GM12878 (cell line): Measurements from ENCODE around the gene PPP3CA. TPM values are rescaled to one million over a fixed set of nuclear protein-coding genes. Genes with fewer than 3 reads are reported as not detected.

Experiments used
- ATAC-seq: fragments of 200-7000 bp; cut with Tn5 transposase; 3 replicates; pipeline ENCODE4 v1.9.1; 2020; ENCODE audit warnings: mild to moderate bottlenecking, moderate library complexity
- BruUV-seq: library from RNA; stranded (reverse); fragments of 400-500 nt; replicated peaks from 2 replicates; lab custom pipeline; 2021; lab: Mats Ljungman, UMichigan
- CTCF ChIA-PET: fragments of 300-600 bp; sonication (Branson Sonifier 250); formaldehyde crosslinking; extraction: SDS; loops from one replicate; lab custom pipeline; 2021; ENCODE audit warnings: inconsistent platforms; lab: Yijun Ruan, JAX
- POLR2A ChIA-PET: fragments of 350-600 bp; formaldehyde crosslinking; extraction: SDS; loops from one replicate; lab custom pipeline; 2021; ENCODE audit warnings: inconsistent platforms; lab: Charles Lee
- RAD21 ChIA-PET: fragments of 300-600 bp; sonication (Branson Sonifier 250); formaldehyde crosslinking; loops from one replicate; lab custom pipeline; 2023; ENCODE audit warnings: antibody characterized with exemption; ENCODE audit not compliant: unreplicated experiment; lab: Charles Lee
- SMC1A ChIA-PET: fragments of 300-600 bp; sonication (Branson Sonifier 250); formaldehyde crosslinking; loops from one replicate; lab custom pipeline; 2023; ENCODE audit not compliant: unreplicated experiment, uncharacterized antibody; lab: Charles Lee
- DNase-seq: peaks from one replicate; pipeline ENCODE4 v3.0.0-alpha.2; 2011; ENCODE audit warnings: low read depth, low spot score
- FAIRE-seq: peaks from 3 replicates; lab custom pipeline; 2011; peaks lifted over from hg19 to GRCh38; lab: Jason Lieb, UNC
- H2AFZ ChIP-seq: 2 replicates; pipeline ENCODE4 v1.6.0; 2011; ENCODE audit warnings: low read depth, low read length, control low read depth; ENCODE audit not compliant: control insufficient read depth
- H3K27ac ChIP-seq: 2 replicates; pipeline ENCODE4 v1.5.1; 2011; ENCODE audit warnings: control low read depth; ENCODE audit not compliant: control insufficient read depth, insufficient read depth
- H3K27me3 ChIP-seq, 2 experiments: replicated peaks in 1 of 2; 2 replicates each; pipeline versions ENCODE4 v1.6.0 to v1.6.1; 2011; ENCODE audit warnings: low read length in 1 of 2; ENCODE audit not compliant: control insufficient read depth in 2 of 2, insufficient read depth in 2 of 2
- H3K36me3 ChIP-seq, 2 experiments: 2 replicates each; pipeline ENCODE4 v1.5.1; 2011; ENCODE audit warnings: low read length in 1 of 2; ENCODE audit not compliant: control insufficient read depth in 2 of 2, insufficient read depth in 2 of 2
- H3K4me1 ChIP-seq: 2 replicates; pipeline ENCODE4 v1.6.1; 2011; ENCODE audit warnings: mild to moderate bottlenecking, low read length, moderate library complexity, mixed read lengths; ENCODE audit not compliant: control insufficient read depth, insufficient read depth
- H3K4me2 ChIP-seq: 2 replicates; pipeline ENCODE4 v1.6.0; 2011; ENCODE audit warnings: control low read depth; ENCODE audit not compliant: control insufficient read depth, insufficient read depth
- H3K4me3 ChIP-seq: fragments of 200-600 bp; sonication (generic); 2 replicates; pipeline ENCODE4 v1.5.1; 2016
- H3K79me2 ChIP-seq: 2 replicates; pipeline ENCODE4 v1.6.0; 2011; ENCODE audit warnings: low read length; ENCODE audit not compliant: control insufficient read depth, insufficient read depth
- H3K9ac ChIP-seq: 2 replicates; pipeline ENCODE4 v1.8.0; 2011; ENCODE audit warnings: low read length, control low read depth, mixed read lengths; ENCODE audit not compliant: control insufficient read depth, insufficient read depth
- H3K9me3 ChIP-seq: replicated peaks from 3 replicates; pipeline ENCODE4 v1.5.1; 2011; ENCODE audit warnings: mild to moderate bottlenecking, low read length; ENCODE audit not compliant: control insufficient read depth, insufficient read depth
- H4K20me1 ChIP-seq: 2 replicates; pipeline ENCODE4 v1.6.0; 2011; ENCODE audit not compliant: control insufficient read depth, insufficient read depth
- CHD2 ChIP-seq: IDR thresholded peaks from 2 replicates; pipeline ENCODE4 v1.6.1; 2011; ENCODE audit warnings: low read depth, low read length, improper control_type of control experiment, borderline replicate concordance
- ELK1 ChIP-seq: IDR thresholded peaks from 2 replicates; pipeline ENCODE4 v1.6.1; 2012; ENCODE audit warnings: low read depth, low read length, improper control_type of control experiment
- FOXK2 ChIP-seq: fragments of 450-650 bp; IDR thresholded peaks from 2 replicates; pipeline ENCODE4 v1.6.1; 2017; ENCODE audit warnings: mild to moderate bottlenecking, moderate library complexity
- HSF1 ChIP-seq: fragments of 150-350 bp; IDR thresholded peaks from 2 replicates; pipeline ENCODE4 v1.6.1; 2014; ENCODE audit warnings: mild to moderate bottlenecking, low read depth, low read length
- MTA2 ChIP-seq: fragments of 450-650 bp; IDR thresholded peaks from 2 replicates; pipeline ENCODE4 v1.6.1; 2016; ENCODE audit warnings: low read depth, mild to moderate bottlenecking, moderate library complexity
- NFXL1 ChIP-seq: fragments of 450-650 bp; IDR thresholded peaks from 2 replicates; pipeline ENCODE4 v1.6.1; 2017; ENCODE audit warnings: antibody characterized with exemption, mild to moderate bottlenecking, borderline replicate concordance
- PAX5 ChIP-seq: IDR thresholded peaks from 2 replicates; pipeline ENCODE4 v1.6.1; 2011; ENCODE audit warnings: low read depth, low read length, borderline replicate concordance
- POU2F2 ChIP-seq: IDR thresholded peaks from 3 replicates; pipeline ENCODE4 v1.6.1; 2011; ENCODE audit warnings: low read depth, mild to moderate bottlenecking, low read length, borderline replicate concordance
- SIX5 ChIP-seq: IDR thresholded peaks from 2 replicates; pipeline ENCODE4 v1.6.1; 2011; ENCODE audit warnings: mild to moderate bottlenecking, low read depth, low read length, moderate library complexity; ENCODE audit not compliant: severe bottlenecking
- SMC3 ChIP-seq: IDR thresholded peaks from 2 replicates; pipeline ENCODE4 v1.6.1; 2011; ENCODE audit warnings: low read length, improper control_type of control experiment, borderline replicate concordance
- SPI1 ChIP-seq: IDR thresholded peaks from 2 replicates; pipeline ENCODE4 v1.6.1; 2011; ENCODE audit warnings: low read depth, mild to moderate bottlenecking, low read length, moderate library complexity, borderline replicate concordance; ENCODE audit not compliant: insufficient read depth
- TAF1 ChIP-seq: IDR thresholded peaks from 2 replicates; pipeline ENCODE4 v1.6.1; 2011; ENCODE audit warnings: mild to moderate bottlenecking, low read depth, low read length, borderline replicate concordance
- TBL1XR1 ChIP-seq: IDR thresholded peaks from 2 replicates; pipeline ENCODE4 v1.6.1; 2012; ENCODE audit warnings: low read depth, low read length, improper control_type of control experiment
- ZNF384 ChIP-seq: IDR thresholded peaks from 2 replicates; pipeline ENCODE4 v1.6.1; 2012; ENCODE audit warnings: low read depth, mild to moderate bottlenecking, low read length, improper control_type of control experiment, borderline replicate concordance
- WGBS: methylation state at CpG from one replicate; pipeline ENCODE4 v1.1.6; 2016; ENCODE audit warnings: low lambda C conversion rate; ENCODE audit not compliant: insufficient replicate concordance, insufficient coverage; ENCODE audit errors: missing lambda C conversion rate; 5-methylcytosine and 5-hydroxymethylcytosine counted together
- in situ Hi-C: fragments of 300-500 bp; cut with MboI; formaldehyde crosslinking; loops from 9 replicates; pipeline ENCODE4 v1.14.3; 2018; ENCODE audit warnings: mixed read lengths
- intact Hi-C: fragments of 100-400 bp; cut with micrococcal nuclease; formaldehyde crosslinking; loops from one replicate; pipeline ENCODE4 v1.14.2; 2022; ENCODE audit not compliant: unreplicated experiment
- polyA plus RNA-seq, 11 experiments: library from polyadenylated mRNA; depleted of rRNA in 4 of 11; unstranded in 6 of 11; stranded (reverse) in 5 of 11; fragments of >200 nt; fragmentation: Nextera tagmentation in 4 of 11; fragmentation: Illumina TruSeq in 1 of 11; extraction: Ambion mirVana in 4 of 11; extraction: Trizol in 1 of 11; gene quantifications; 1 replicate in 1 of 11; 2 replicates in 10 of 11; pipeline versions ENCODE4 v1.2.1 to v1.2.3, GENCODE V29; 2011 to 2016; ENCODE audit warnings: inconsistent platforms in 2 of 11, missing spikeins in 2 of 11, low read depth in 1 of 11
- total RNA-seq, 4 experiments: library from RNA; depleted of rRNA in 3 of 4; stranded (reverse); fragments of >200 nt in 3 of 4; fragmentation: Illumina TruSeq in 1 of 4; extraction: Trizol in 1 of 4; gene quantifications; 2 replicates each; pipeline versions ENCODE4 v1.2.1 to v1.2.3, GENCODE V29; 2013 to 2021
- TF ChIP-seq, protein P1 (sequence below), 3 experiments: IDR thresholded peaks in 2 of 3; conservative IDR thresholded peaks in 1 of 3; 2 replicates each; pipeline ENCODE4 v1.5.1; 2011; ENCODE audit warnings: low read depth in 3 of 3, low read length in 3 of 3, mild to moderate bottlenecking in 3 of 3, control low read depth in 2 of 3, moderate library complexity in 2 of 3, inconsistent platforms in 1 of 3, mixed read lengths in 1 of 3; ENCODE audit not compliant: control insufficient read depth in 2 of 3, insufficient read depth in 1 of 3; ENCODE audit errors: extremely low read depth in 1 of 3
- TF ChIP-seq, protein P2 (sequence below): IDR thresholded peaks from 2 replicates; pipeline ENCODE4 v1.6.1; 2011; ENCODE audit warnings: mild to moderate bottlenecking, low read depth, low read length, moderate library complexity; ENCODE audit not compliant: insufficient replicate concordance

The PPP3CA gene
- total and polyA plus RNA-seq, 10 of the 15 experiments (the other 5 are each of a cell fraction or from before 2014, with no cell fraction given) = 0.33 to 9.0 (median 1.0) TPM

DNA sequence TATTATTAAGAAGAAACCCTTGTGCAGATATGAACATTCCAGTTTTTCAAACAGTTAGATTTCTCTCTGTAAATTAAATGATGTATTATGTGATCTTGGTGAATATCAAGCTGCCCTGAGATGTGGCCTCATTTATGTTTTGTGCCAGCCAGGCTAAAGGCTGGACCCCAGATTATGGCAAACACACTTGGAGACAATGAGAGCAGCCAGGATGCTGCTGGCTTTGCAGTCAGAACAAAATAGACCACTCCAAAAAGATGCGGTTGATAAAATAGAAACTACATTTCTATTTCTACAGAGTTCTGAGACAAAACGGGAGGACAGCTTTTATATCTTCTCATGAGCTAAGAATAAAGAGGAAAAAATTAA, 296.5 kb downstream of the PPP3CA start (continued):
- TF ChIP-seq PAX5 = no peak
- no peak for TF ChIP-seq HSF1
- TF ChIP-seq POU2F2 = no peak
- TF ChIP-seq, protein P1, sequence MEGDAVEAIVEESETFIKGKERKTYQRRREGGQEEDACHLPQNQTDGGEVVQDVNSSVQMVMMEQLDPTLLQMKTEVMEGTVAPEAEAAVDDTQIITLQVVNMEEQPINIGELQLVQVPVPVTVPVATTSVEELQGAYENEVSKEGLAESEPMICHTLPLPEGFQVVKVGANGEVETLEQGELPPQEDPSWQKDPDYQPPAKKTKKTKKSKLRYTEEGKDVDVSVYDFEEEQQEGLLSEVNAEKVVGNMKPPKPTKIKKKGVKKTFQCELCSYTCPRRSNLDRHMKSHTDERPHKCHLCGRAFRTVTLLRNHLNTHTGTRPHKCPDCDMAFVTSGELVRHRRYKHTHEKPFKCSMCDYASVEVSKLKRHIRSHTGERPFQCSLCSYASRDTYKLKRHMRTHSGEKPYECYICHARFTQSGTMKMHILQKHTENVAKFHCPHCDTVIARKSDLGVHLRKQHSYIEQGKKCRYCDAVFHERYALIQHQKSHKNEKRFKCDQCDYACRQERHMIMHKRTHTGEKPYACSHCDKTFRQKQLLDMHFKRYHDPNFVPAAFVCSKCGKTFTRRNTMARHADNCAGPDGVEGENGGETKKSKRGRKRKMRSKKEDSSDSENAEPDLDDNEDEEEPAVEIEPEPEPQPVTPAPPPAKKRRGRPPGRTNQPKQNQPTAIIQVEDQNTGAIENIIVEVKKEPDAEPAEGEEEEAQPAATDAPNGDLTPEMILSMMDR (IDR thresholded peaks at IDR 0.05 in 2 of 3, conservative IDR thresholded peaks at IDR 0.05 in 1 of 3; ENCODE audit: control insufficient read depth in 2 of 3, extremely low read depth in 1 of 3, insufficient read depth in 1 of 3, low read depth in 3 of 3, low read length in 3 of 3) = no peak

GRCh38 chr4:101050088-101050836, 297.1 kb downstream of the PPP3CA start:
- in situ Hi-C loops (no loop called here), intact Hi-C loops (no loop called here)
- Histone ChIP-seq H3K4me1 (no peaks in the 10 kb centered on the region), H3K79me2 (no peaks in the 10 kb centered on the region), H4K20me1 (no peaks in the 10 kb centered on the region), H3K27me3 (no peaks in the 10 kb centered on the region), H3K36me3 (no peaks in the 10 kb centered on the region), H3K9ac (no peak overlapping the region), H2AFZ (no peak overlapping the region), H3K4me3 (no peak overlapping the region), H3K9me3 (no peaks in the 10 kb centered on the region), H3K4me2 (no peak overlapping the region), H3K27ac (no peak overlapping the region)
- CTCF ChIA-PET = interaction anchor here (0.8 to 1.4 kb wide), 4 partner anchors 8 to 260 kb away, joined by 3 read pairs; no protein-coding TSS in a partner anchor
- POLR2A ChIA-PET = no interaction called here
- RAD21 ChIA-PET = interaction anchor here (1.0 kb wide), 1 partner anchor 53 kb away, joined by 3 read pairs; no protein-coding TSS in a partner anchor
- FAIRE-seq (no peak), DNase-seq (no peak), ATAC-seq (no peak)
- WGBS = 64% methylated on average over 6 of the region's 6 CpGs
- no TSS peak for BruUV-seq
- SMC1A ChIA-PET = interaction anchor here (0.7 to 1.2 kb wide), 4 partner anchors 11 to 197 kb away, joined by 3 read pairs; no protein-coding TSS in a partner anchor
- no peak for TF ChIP-seq ELK1
- no peak for TF ChIP-seq ZNF384
- TF ChIP-seq SPI1 = no peak
- no peak for TF ChIP-seq FOXK2
- TF ChIP-seq TBL1XR1 = no peak
- no peak for TF ChIP-seq SMC3
- TF ChIP-seq TAF1 = no peak
- TF ChIP-seq, protein P2, sequence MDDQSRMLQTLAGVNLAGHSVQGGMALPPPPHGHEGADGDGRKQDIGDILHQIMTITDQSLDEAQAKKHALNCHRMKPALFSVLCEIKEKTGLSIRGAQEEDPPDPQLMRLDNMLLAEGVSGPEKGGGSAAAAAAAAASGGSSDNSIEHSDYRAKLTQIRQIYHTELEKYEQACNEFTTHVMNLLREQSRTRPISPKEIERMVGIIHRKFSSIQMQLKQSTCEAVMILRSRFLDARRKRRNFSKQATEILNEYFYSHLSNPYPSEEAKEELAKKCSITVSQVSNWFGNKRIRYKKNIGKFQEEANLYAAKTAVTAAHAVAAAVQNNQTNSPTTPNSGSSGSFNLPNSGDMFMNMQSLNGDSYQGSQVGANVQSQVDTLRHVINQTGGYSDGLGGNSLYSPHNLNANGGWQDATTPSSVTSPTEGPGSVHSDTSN = no peak
- no peak for TF ChIP-seq PAX5
- no peak for TF ChIP-seq MTA2
- TF ChIP-seq NFXL1 = no peak
- TF ChIP-seq CHD2 = no peak
- TF ChIP-seq SIX5 = no peak
